ENCODE results near the gene TAS1R3.
A peak's percentile ranks its signal among the peaks of the same experiment; 100 is the strongest.
"Not testable (repeated sequence)": the region's sequence is repeated elsewhere in the genome, so short reads cannot be mapped to it uniquely, and the experiment has no call there.

Gene TAS1R3

GRCh38 chr1:1360506-1361169, 29.6 kb downstream of the TAS1R3 start:
- Histone ChIP-seq H3K4me1 (ENCODE audit: control insufficient read depth, insufficient read depth, low read length) (peaks cover 49% of the 10 kb centered on the region), H3K27me3 (ENCODE audit: control insufficient read depth, insufficient read depth, low read length) (no peaks in the 10 kb centered on the region), H3K36me3 (ENCODE audit: control insufficient read depth, insufficient read depth, low read length) (no peaks in the 10 kb centered on the region), H3K27ac (ENCODE audit: low read depth, low read length) (no peak overlapping the region), H3K9me3 (ENCODE audit: control insufficient read depth, insufficient read depth, low read depth, low read length) (no peaks in the 10 kb centered on the region), H3K9ac (ENCODE audit: low read length) (no peak overlapping the region), H3K4me3 (ENCODE audit: low read depth, low read length) (peak overlapping the region; percentile 6; the same call in 1 of the 2 replicates)

DNA sequence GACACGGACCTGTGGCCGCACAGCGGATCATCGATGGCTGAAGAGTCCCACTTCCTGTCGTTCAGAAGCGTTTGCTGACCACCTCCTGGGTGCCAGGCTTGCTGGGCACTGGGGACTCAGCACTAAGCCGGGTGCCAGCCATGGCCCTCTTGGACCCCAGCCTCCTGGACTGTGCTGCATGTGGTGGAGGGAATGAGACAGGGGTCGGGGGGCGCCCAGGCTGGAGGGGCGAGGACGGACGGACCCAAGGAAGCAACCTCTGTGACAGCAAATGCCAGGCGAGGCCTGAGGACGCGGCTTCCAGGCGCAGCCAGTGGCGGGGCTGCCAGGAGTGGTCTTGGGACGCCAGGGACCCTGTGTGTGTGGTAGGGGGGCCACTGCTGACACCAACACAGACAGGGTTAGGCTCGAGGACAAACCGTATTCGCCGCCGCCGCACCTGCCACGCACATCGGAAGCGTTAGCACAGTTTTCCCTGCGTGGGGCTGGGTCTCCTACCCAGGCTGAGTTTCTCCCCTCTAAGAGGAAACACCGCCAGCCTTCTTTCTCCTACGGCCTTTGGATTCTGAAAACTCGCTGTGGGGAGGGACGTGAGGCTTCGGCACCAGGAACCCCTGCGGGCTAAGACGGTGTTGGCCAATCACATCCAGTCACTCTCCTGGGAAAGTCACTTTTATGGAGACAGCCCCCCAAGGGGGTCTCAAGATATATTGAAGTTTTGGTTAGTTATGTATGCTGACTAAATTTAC, 30.3 kb downstream of the TAS1R3 start:
- H3K9ac ChIP-seq (ENCODE audit: low read length), result no peak overlapping the region
- H3K4me3 ChIP-seq (ENCODE audit: low read depth, low read length), result no peak overlapping the region

GRCh38 chr1:1361982-1362423, 30.9 kb downstream of the TAS1R3 start:
- peaks cover 47% of the 10 kb centered on the region for H3K4me1 ChIP-seq (ENCODE audit: control insufficient read depth, insufficient read depth, low read length)
- no peaks in the 10 kb centered on the region for H3K36me3 ChIP-seq (ENCODE audit: control insufficient read depth, insufficient read depth, low read length)
- H3K9me3 ChIP-seq (ENCODE audit: control insufficient read depth, insufficient read depth, low read depth, low read length), result peaks cover 13% of the 10 kb centered on the region
- no peak overlapping the region for H3K4me3 ChIP-seq (ENCODE audit: low read depth, low read length)
- H3K27me3 ChIP-seq (ENCODE audit: control insufficient read depth, insufficient read depth, low read length), result no peaks in the 10 kb centered on the region
- no peak overlapping the region for H3K9ac ChIP-seq (ENCODE audit: low read length)
- H3K27ac ChIP-seq (ENCODE audit: low read depth, low read length), result no peak overlapping the region

More for the DNA sequence above, 30.3 kb downstream of the TAS1R3 start:
- H3K27ac ChIP-seq (ENCODE audit: low read depth, low read length), result no peak overlapping the region
- H3K9me3 ChIP-seq (ENCODE audit: control insufficient read depth, insufficient read depth, low read depth, low read length), result peaks cover 7% of the 10 kb centered on the region
- H3K4me1 ChIP-seq (ENCODE audit: control insufficient read depth, insufficient read depth, low read length), result peaks cover 49% of the 10 kb centered on the region
- no peaks in the 10 kb centered on the region for H3K36me3 ChIP-seq (ENCODE audit: control insufficient read depth, insufficient read depth, low read length)
- no peaks in the 10 kb centered on the region for H3K27me3 ChIP-seq (ENCODE audit: control insufficient read depth, insufficient read depth, low read length)

GRCh38 chr1:1364266-1364665, 33.2 kb downstream of the TAS1R3 start:
- Histone ChIP-seq H3K9ac (ENCODE audit: low read length) (no peak overlapping the region), H3K36me3 (ENCODE audit: control insufficient read depth, insufficient read depth, low read length) (no peaks in the 10 kb centered on the region), H3K4me3 (ENCODE audit: low read depth, low read length) (no peak overlapping the region), H3K27me3 (ENCODE audit: control insufficient read depth, insufficient read depth, low read length) (no peaks in the 10 kb centered on the region), H3K9me3 (ENCODE audit: control insufficient read depth, insufficient read depth, low read depth, low read length) (peaks cover 18% of the 10 kb centered on the region), H3K27ac (ENCODE audit: low read depth, low read length) (no peak overlapping the region), H3K4me1 (ENCODE audit: control insufficient read depth, insufficient read depth, low read length) (peaks cover 27% of the 10 kb centered on the region; the same call in 1 of the 2 replicates)

DNA sequence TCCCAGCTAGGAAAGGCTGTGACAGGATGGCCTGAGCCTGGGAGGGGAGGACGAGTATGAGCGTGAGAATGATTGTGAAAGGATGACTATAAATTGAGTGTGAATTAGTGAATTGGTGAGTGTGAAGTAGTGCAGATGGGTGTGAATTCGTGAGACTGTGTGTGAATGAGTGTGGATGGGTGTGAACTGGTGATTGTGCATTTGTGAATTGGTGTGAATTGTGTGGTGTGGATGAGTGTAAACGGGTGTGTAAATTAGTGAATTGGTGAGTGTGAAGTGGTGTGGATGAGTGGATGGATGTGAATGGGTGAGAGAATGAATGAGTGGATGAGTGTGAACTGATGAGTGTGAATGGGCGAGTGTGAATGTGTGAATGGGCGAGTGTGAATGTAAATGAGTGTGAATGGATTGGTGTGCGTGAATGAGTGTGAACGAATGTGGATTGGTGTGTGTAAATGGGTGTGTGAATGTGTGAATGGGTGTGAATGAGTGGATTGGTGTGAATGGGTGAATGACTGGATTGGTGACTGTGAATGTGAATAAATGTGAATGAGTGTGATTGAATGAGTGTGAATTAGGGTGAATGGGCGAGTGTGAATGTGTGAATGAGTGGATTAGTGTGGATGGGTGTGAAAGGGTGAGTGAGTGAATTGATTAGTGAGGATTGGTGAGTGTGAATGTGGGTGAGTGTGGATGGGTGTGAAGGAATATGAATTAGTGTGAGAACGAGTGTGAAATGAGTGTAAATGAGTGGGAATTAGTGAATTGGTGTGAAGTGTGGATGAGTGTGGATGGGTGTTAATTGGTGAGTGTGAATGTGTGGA, 35.0 kb downstream of the TAS1R3 start:
- Histone ChIP-seq H3K4me1 (ENCODE audit: control insufficient read depth, insufficient read depth, low read length) (peaks cover 10% of the 10 kb centered on the region; the same call in 1 of the 2 replicates), H3K9me3 (ENCODE audit: control insufficient read depth, insufficient read depth, low read depth, low read length) (peaks cover 18% of the 10 kb centered on the region), H3K36me3 (ENCODE audit: control insufficient read depth, insufficient read depth, low read length) (no peaks in the 10 kb centered on the region), H3K9ac (ENCODE audit: low read length) (no peak overlapping the region), H3K27me3 (ENCODE audit: control insufficient read depth, insufficient read depth, low read length) (no peaks in the 10 kb centered on the region), H3K4me3 (ENCODE audit: low read depth, low read length) (no peak overlapping the region), H3K27ac (ENCODE audit: low read depth, low read length) (no peak overlapping the region)

DNA sequence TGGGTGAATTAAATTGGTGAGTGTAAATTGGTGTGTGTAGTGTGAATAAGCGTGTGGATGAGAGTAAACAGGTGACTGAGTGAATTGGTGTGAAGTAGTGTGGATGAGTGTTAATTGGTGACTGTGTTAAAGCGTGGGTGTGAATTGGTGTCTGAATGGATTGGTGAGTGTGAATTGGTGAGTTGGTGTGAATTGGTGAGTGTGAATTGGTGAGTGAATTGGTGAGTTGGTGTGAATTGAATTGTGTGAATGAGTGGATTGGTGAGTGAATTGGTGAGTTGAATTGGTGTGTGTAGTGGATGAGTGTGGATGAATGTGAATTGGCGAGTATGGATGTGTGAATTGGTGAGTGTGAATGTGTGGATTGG, 35.6 kb downstream of the TAS1R3 start:
- peaks cover 5% of the 10 kb centered on the region; the same call in 1 of the 2 replicates for H3K36me3 ChIP-seq (ENCODE audit: control insufficient read depth, insufficient read depth, low read length)
- no peak overlapping the region for H3K9ac ChIP-seq (ENCODE audit: low read length)
- H3K4me3 ChIP-seq (ENCODE audit: low read depth, low read length), result no peak overlapping the region
- peaks cover 6% of the 10 kb centered on the region; the same call in 1 of the 2 replicates for H3K4me1 ChIP-seq (ENCODE audit: control insufficient read depth, insufficient read depth, low read length)
- no peak overlapping the region for H3K27ac ChIP-seq (ENCODE audit: low read depth, low read length)
- peaks cover 18% of the 10 kb centered on the region for H3K9me3 ChIP-seq (ENCODE audit: control insufficient read depth, insufficient read depth, low read depth, low read length)
- no peaks in the 10 kb centered on the region for H3K27me3 ChIP-seq (ENCODE audit: control insufficient read depth, insufficient read depth, low read length)

- Histone ChIP-seq H3K4me1 (ENCODE audit: control insufficient read depth, insufficient read depth, low read length) (no peaks in the 10 kb centered on the region), H3K36me3 (ENCODE audit: control insufficient read depth, insufficient read depth, low read length) (peaks cover 7% of the 10 kb centered on the region; the same call in 1 of the 2 replicates), H3K9ac (ENCODE audit: low read length) (no peak overlapping the region), H3K4me3 (ENCODE audit: low read depth, low read length) (no peak overlapping the region), H3K27ac (ENCODE audit: low read depth, low read length) (no peak overlapping the region), H3K27me3 (ENCODE audit: control insufficient read depth, insufficient read depth, low read length) (no peaks in the 10 kb centered on the region), H3K9me3 (ENCODE audit: control insufficient read depth, insufficient read depth, low read depth, low read length) (peaks cover 18% of the 10 kb centered on the region)
Observed at GRCh38 chr1:1367315-1367714, 36.2 kb downstream of the TAS1R3 start.

DNA sequence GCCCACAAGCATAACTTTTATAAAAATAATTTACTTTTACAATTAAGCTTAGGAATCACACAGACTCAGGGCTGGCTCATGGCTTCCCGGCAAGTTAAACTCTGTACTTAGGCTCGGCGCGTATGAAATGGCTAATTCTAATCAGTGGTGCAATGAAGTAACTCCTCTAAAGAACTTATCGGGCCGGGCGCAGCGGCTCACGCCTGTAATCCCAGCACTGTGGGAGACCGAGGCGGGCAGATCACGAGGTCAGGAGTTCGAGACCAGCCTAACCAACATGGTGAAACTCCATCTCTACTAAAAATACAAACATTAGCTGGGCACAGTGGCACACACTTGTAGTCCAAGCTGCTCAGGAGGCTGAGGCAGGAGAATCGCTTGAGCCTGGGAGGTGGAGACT, 39.0 kb downstream of the TAS1R3 start:
- not testable (repeated sequence) for H3K27ac ChIP-seq (ENCODE audit: low read depth, low read length); H3K9ac ChIP-seq (ENCODE audit: low read length); H3K4me3 ChIP-seq (ENCODE audit: low read depth, low read length); H3K4me1 ChIP-seq (ENCODE audit: control insufficient read depth, insufficient read depth, low read length); H3K27me3 ChIP-seq (ENCODE audit: control insufficient read depth, insufficient read depth, low read length)
- Histone ChIP-seq H3K36me3 (ENCODE audit: control insufficient read depth, insufficient read depth, low read length) (peaks cover 18% of the 10 kb centered on the region), H3K9me3 (ENCODE audit: control insufficient read depth, insufficient read depth, low read depth, low read length) (peaks cover 18% of the 10 kb centered on the region)

GRCh38 chr1:1370771-1371300, 39.8 kb downstream of the TAS1R3 start:
- Histone ChIP-seq H3K4me3 (ENCODE audit: low read depth, low read length) (no peak overlapping the region), H3K4me1 (ENCODE audit: control insufficient read depth, insufficient read depth, low read length) (peaks cover 5% of the 10 kb centered on the region; the same call in 1 of the 2 replicates), H3K9me3 (ENCODE audit: control insufficient read depth, insufficient read depth, low read depth, low read length) (peaks cover 17% of the 10 kb centered on the region), H3K36me3 (ENCODE audit: control insufficient read depth, insufficient read depth, low read length) (peaks cover 18% of the 10 kb centered on the region), H3K9ac (ENCODE audit: low read length) (no peak overlapping the region), H3K27ac (ENCODE audit: low read depth, low read length) (no peak overlapping the region), H3K27me3 (ENCODE audit: control insufficient read depth, insufficient read depth, low read length) (no peaks in the 10 kb centered on the region)

DNA sequence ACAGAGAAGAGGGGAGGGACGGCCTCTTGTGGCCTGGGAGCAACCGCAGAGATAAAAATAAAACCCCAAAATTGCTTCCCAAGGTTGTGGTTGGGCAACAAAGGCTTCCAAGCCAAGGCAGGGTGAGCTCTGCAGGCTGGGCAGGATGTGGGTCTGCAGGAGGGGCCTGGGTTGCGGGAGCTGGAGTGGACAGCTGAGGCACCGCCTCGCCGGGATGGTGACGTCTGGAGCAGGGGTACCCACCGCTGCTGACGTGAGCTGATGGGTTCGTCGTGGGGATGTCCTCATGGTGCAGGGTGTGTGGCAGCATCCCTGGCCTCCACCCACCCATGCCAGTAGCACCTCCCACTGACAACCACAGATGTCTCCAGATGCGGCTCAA, 40.3 kb downstream of the TAS1R3 start:
- no peak overlapping the region for H3K27ac ChIP-seq (ENCODE audit: low read depth, low read length)
- no peak overlapping the region for H3K4me3 ChIP-seq (ENCODE audit: low read depth, low read length)
- peaks cover 18% of the 10 kb centered on the region for H3K36me3 ChIP-seq (ENCODE audit: control insufficient read depth, insufficient read depth, low read length)
- H3K4me1 ChIP-seq (ENCODE audit: control insufficient read depth, insufficient read depth, low read length), result peaks cover 9% of the 10 kb centered on the region; the same call in 1 of the 2 replicates
- H3K9ac ChIP-seq (ENCODE audit: low read length), result no peak overlapping the region
- peaks cover 11% of the 10 kb centered on the region for H3K9me3 ChIP-seq (ENCODE audit: control insufficient read depth, insufficient read depth, low read depth, low read length)
- H3K27me3 ChIP-seq (ENCODE audit: control insufficient read depth, insufficient read depth, low read length), result no peaks in the 10 kb centered on the region

All from HUES6 (cell line).